GM12873 (cell line): ENCODE measurements around the gene NOS1AP.

Experiments used
- TF ChIP-seq, protein P1 (sequence below): IDR thresholded peaks from 2 replicates; pipeline ENCODE4 v1.5.1; 2012; ENCODE audit warnings: low read depth, mild to moderate bottlenecking, moderate library complexity, low read length, control low read depth; ENCODE audit not compliant: insufficient read depth; ENCODE audit errors: missing control alignments

NOS1AP gene

DNA sequence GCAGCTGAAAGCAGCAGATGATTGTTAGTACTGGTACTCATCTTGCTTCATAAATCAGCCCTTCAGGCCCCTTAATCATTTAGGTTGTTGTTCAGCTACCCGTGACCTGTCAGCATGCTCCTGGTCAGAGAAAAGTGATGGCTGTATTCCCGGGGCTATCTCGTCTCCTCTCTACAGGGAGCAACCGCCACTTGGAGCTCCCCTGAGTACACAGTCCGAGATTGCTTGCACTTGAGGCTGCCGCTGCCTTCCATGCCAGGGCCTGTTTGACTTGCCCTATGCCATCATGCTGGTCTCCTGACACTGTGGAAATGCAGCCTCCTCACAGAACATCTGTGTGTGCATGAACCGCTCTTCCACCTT lies 209.6 kb downstream of the NOS1AP start:
- TF ChIP-seq, protein P1, sequence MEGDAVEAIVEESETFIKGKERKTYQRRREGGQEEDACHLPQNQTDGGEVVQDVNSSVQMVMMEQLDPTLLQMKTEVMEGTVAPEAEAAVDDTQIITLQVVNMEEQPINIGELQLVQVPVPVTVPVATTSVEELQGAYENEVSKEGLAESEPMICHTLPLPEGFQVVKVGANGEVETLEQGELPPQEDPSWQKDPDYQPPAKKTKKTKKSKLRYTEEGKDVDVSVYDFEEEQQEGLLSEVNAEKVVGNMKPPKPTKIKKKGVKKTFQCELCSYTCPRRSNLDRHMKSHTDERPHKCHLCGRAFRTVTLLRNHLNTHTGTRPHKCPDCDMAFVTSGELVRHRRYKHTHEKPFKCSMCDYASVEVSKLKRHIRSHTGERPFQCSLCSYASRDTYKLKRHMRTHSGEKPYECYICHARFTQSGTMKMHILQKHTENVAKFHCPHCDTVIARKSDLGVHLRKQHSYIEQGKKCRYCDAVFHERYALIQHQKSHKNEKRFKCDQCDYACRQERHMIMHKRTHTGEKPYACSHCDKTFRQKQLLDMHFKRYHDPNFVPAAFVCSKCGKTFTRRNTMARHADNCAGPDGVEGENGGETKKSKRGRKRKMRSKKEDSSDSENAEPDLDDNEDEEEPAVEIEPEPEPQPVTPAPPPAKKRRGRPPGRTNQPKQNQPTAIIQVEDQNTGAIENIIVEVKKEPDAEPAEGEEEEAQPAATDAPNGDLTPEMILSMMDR = no peak

DNA sequence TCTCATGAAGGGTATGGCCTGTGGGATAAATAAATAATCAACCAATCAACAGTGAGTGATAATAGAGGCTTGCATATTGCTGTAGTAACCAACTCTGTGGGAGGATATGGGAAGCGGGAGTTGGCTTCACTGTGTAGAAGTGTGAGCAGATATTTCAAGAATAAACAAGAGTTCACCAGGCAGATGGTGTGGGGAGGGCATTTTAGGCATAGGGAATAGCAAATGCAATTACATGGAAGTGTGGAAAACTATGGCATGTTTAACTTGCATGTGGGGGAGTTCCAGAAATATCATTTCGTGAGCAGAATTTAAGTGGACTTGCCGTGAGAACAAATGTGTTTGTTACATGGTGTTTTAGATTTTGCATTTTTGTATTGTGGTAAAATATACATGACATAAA lies 211.9 kb downstream of the NOS1AP start:
- TF ChIP-seq, protein P1 = no peak

GRCh38 chr1:162283657-162284056 lies 214.2 kb downstream of the NOS1AP start:
- TF ChIP-seq, protein P1 = no peak

DNA sequence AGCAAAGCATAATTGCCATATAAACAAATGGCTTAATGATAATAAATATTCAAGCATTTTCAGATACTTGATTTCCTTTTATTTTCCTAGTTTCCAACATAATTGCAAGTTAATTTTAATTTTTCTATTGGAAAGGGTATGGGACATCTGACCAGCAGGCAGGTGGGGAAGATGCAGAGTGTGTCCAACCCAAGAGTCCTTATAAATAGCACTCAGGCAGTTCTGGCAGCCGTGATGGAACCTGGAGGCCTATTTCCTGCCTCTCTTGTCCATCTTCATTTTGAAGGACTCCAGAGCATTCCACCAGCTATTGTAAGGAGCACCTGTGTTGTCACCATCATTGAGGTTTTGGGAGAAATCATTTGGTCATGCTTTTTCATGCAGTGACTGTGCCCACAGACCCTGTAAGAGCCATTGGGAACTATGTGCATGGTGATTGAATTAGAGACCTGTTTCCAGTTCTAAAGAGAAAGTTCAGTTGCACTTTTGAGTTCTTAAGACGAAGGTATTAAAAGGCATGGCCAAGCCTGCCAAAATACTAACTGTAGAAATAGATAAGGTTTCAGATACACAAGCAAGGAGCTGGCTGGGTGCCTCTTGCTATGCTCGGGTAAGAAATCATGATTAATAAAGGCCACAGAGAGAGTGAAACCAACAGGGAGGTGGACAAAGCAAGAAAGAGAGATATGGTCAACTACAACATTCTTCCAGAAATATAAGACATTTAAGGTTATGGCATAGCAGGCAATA lies 214.9 kb downstream of the NOS1AP start:
- TF ChIP-seq, protein P1 = no peak

DNA sequence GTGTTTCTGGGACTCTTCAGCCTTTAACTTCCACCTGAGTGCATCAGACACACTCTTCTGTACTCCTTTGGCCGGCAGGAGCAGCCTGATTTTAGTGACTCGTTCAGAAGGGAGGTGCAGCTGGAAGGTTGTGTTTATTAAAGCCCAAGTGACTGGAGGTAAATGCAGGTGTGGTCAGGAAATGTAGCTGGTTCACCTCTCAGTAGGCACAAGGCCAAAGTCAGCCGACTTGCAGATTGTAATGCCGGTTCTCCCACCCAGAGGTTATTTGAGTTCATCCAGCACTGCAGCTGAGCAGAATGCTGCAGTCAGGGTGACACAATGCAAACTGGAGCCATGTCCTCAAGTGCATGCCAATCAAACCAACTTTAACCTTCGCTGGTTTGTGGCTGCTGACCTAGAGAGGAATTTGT lies 215.7 kb downstream of the NOS1AP start:
- TF ChIP-seq, protein P1 = no peak

GRCh38 chr1:162291000-162291399 lies 221.5 kb downstream of the NOS1AP start:
- TF ChIP-seq, protein P1 = no peak

- TF ChIP-seq, protein P1 = no peak
Measured at GRCh38 chr1:162292422-162292849, 222.9 kb downstream of the NOS1AP start.
